HUES6 (cell line): ENCODE results near the gene FST.

Source experiments
- H3K27ac ChIP-seq: 2 replicates; pipeline ENCODE4 v1.7.0; 2013; ENCODE audit warnings: low read depth, mild to moderate bottlenecking, low read length, inconsistent platforms
- H3K27me3 ChIP-seq: 2 replicates; pipeline ENCODE4 v1.6.1; 2013; ENCODE audit warnings: low read length; ENCODE audit not compliant: control insufficient read depth, insufficient read depth
- H3K36me3 ChIP-seq: 2 replicates; pipeline ENCODE4 v1.6.1; 2013; ENCODE audit warnings: low read length; ENCODE audit not compliant: control insufficient read depth, insufficient read depth
- H3K4me1 ChIP-seq: 2 replicates; pipeline ENCODE4 v1.6.1; 2013; ENCODE audit warnings: low read length; ENCODE audit not compliant: control insufficient read depth, insufficient read depth
- H3K4me3 ChIP-seq: 2 replicates; pipeline ENCODE4 v1.5.1; 2013; ENCODE audit warnings: low read depth, low read length
- H3K9ac ChIP-seq: one replicate; pipeline ENCODE4 v1.6.1; 2013; ENCODE audit warnings: mild to moderate bottlenecking, low read length
- H3K9me3 ChIP-seq: 2 replicates; pipeline ENCODE4 v1.6.1; 2013; ENCODE audit warnings: low read depth, low read length; ENCODE audit not compliant: control insufficient read depth, insufficient read depth

Gene FST

DNA sequence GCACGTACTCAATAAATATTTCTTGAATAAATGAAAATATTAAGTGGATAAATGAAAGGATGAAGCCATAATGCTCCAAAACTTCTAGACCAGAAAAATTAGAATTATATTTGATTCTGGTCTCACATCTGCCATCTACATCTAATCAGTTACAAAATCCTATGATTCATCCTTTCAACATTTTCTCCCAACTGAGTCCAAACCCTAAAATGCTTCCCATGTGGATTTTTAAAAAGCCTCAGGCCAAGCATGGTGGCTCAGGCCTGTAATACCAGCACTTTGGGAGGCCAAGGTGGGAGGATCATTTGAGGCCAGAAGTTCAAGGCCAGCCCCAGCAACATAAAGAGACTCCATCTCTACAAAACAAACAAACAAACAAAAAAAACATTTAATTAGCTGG lies 31.6 kb upstream of the FST start:
- no peak overlapping the region for H3K9ac ChIP-seq
- H3K27me3 ChIP-seq = no peaks in the 10 kb centered on the region
- no peaks in the 10 kb centered on the region for H3K9me3 ChIP-seq
- H3K4me1 ChIP-seq = peaks cover 17% of the 10 kb centered on the region
- no peak overlapping the region for H3K4me3 ChIP-seq
- H3K36me3 ChIP-seq = no peaks in the 10 kb centered on the region
- H3K27ac ChIP-seq = no peak overlapping the region

DNA sequence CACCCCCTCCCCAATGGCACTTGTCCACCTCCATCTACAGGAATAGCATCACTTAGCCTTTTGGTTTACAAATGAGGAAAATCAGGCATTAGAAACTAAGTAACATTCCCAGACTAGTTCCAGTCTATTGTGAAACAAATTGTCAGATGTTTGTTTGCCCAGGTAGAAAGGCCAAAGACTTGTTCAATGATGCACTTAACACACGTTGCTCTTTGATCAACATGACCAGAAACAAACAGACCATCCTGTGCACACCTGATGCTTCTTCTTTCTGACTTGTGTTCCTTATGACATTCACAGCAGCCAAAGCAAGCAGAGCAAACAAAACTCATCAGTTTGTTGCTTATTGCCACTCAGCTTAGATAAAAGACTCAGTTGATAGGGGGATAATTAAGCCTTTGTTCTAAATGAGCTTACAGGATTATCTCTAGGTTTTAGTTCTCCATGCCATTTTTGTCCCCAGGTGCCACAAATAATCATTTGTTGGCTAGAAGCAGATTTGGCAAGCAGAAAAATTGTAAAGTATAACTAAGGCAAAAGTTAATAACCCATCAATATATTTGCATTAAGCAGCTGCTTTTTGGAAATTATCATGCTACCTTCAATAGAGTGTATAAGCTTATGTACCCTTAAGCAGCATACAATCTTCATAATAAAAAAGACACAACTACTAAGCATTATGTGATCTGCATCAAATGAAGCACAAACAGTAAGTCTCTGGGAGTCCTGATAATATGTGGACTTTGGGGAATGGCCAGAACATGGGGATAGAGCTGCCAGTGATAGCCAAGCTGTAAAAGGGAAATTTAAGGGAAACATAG lies 26.3 kb upstream of the FST start:
- Histone ChIP-seq H3K9me3 (0 out of 2 replicates have a peak, but pooled peaks cover 3% of the 10 kb centered on the region), H3K9ac (no peak overlapping the region), H3K27ac (no peak overlapping the region), H3K4me1 (peaks cover 18% of the 10 kb centered on the region), H3K4me3 (no peak overlapping the region), H3K27me3 (no peaks in the 10 kb centered on the region), H3K36me3 (no peaks in the 10 kb centered on the region)

DNA sequence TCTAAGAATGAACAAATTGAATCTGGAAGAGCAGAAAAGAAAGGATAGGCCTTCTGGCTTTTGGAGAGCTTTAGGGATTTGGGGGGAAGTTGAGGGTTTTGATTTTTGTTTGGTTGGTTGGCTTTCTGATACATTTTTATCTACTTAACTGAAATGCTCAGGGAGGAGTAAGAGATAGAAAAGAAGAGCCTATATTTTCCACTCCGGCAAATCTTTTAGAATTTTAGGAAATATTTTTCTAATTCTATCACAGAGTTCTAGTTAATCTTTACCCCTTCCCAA lies 25.8 kb upstream of the FST start:
- Histone ChIP-seq H3K4me3 (no peak overlapping the region), H3K36me3 (no peaks in the 10 kb centered on the region), H3K27me3 (no peaks in the 10 kb centered on the region), H3K27ac (no peak overlapping the region), H3K9ac (no peak overlapping the region), H3K9me3 (0 out of 2 replicates have a peak, but pooled peaks cover 3% of the 10 kb centered on the region), H3K4me1 (peaks cover 18% of the 10 kb centered on the region)

DNA sequence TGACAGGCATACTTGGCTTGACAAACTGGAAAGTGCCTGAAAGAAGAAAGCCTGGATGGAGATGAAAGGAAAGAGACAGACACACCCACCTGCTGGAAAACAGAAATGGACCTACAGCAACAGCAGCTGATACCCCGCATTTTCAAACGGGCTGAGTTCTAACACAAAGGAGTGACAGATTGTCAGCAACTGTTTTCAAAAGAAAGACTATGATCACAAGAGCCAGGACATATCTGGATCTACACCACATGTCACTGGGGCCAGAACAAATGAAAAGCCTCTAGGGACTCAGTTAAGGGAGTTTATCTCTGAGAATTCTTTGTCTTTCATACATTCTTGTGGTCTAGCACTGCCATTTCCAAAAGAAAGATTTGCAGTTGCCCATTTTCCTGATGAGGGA lies 24.1 kb upstream of the FST start:
- no peaks in the 10 kb centered on the region for H3K27me3 ChIP-seq
- no peaks in the 10 kb centered on the region for H3K36me3 ChIP-seq
- H3K4me3 ChIP-seq = no peak overlapping the region
- H3K9me3 ChIP-seq = 0 out of 2 replicates have a peak, but pooled peaks cover 3% of the 10 kb centered on the region
- H3K4me1 ChIP-seq = peaks cover 18% of the 10 kb centered on the region
- no peak overlapping the region for H3K27ac ChIP-seq
- no peak overlapping the region for H3K9ac ChIP-seq

DNA sequence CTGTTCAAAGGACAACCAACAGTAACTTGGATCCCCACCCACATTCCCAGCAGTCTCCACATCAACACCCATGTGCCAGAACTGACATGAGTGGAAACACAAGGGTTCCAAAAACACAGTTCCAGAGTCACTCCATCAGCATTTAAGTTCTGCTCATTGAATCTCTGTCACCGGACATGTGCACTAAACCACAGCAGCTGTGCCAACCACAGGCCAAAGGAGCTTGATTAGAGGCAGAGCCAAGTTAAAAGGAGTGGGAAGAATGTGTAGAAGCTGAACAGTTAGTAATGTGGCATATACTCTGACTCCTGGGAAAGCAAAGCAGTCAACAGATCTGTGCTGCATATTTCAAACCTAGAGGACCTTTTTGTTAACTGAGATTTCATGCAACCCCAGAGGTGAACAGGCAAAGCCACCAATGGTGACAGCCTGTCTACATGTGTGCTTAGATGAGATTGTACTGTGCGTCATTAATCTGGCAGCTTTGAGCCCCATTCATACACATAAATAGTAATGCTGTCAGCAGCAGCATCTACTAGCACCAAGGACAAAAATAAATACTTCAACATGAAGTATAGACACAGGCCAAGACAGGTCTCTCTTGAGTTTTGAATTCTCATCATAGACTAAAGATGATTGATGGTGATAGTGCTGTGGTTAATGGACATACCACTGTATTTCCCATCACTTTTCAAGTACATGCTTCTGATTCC lies 16.4 kb upstream of the FST start:
- no peak overlapping the region for H3K9ac ChIP-seq

DNA sequence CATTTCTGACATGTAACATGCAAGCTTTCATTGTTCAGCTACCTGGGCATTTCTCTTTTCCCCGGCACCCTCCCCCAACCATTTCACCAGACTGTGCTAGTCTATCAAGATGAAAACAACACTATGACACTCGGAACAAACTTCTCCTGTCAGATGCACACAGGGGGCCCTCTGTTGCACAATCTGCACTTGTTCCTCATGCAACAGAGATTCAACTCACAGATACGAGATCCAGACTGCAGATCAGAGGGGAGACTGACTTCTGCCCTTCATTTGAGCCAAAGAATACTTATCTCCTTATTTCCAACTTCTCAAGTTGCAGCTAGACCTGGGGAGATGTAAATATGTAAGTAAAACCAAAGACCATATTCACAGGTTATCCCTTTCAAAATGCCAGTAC lies 15.7 kb upstream of the FST start:
- Histone ChIP-seq H3K27ac (no peak overlapping the region), H3K4me1 (no peaks in the 10 kb centered on the region), H3K4me3 (no peak overlapping the region), H3K9ac (no peak overlapping the region), H3K9me3 (no peaks in the 10 kb centered on the region), H3K36me3 (no peaks in the 10 kb centered on the region), H3K27me3 (no peaks in the 10 kb centered on the region)

More for the DNA sequence above, 16.4 kb upstream of the FST start:
- Histone ChIP-seq H3K36me3 (no peaks in the 10 kb centered on the region), H3K4me3 (no peak overlapping the region), H3K27ac (no peak overlapping the region), H3K4me1 (no peaks in the 10 kb centered on the region), H3K9me3 (no peaks in the 10 kb centered on the region), H3K27me3 (no peaks in the 10 kb centered on the region)

DNA sequence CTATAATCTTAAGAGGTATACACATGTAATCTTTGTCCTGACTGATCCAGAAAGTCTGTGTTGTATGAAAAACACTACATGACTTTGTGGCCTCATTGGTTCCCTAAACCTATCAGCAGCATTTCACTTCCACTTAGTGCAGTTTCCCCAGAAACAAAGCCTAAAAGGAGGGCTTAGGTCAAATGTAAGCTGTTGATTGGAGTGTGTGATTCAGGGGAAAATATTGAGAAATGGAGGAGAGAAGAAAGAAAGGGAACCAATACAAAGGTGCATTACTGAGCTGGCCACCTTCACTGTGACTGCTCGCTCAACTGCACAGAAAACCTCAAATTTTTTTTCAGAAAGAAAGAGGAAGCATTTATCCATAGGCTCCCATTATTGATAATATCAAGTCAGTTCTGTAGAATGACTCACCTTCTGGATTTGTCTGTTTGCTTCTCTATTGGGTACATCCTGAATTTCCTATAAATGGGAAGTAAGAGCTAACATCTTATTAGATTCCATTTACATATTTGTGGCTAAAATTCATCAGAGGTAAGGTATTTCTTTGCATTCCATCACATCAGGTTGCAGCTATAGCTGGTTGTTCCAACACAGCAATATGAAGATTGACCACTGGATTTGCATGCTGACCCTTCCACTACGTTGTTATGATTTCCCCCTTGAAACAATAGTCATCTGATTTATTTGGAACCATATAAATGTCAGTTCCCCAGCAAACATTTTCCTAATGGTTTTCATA lies 10.3 kb upstream of the FST start:
- no peaks in the 10 kb centered on the region for H3K4me1 ChIP-seq
- H3K27me3 ChIP-seq = no peaks in the 10 kb centered on the region
- H3K9ac ChIP-seq = no peak overlapping the region
- no peak overlapping the region for H3K4me3 ChIP-seq
- H3K9me3 ChIP-seq = no peaks in the 10 kb centered on the region
- no peak overlapping the region for H3K27ac ChIP-seq
- H3K36me3 ChIP-seq = no peaks in the 10 kb centered on the region

DNA sequence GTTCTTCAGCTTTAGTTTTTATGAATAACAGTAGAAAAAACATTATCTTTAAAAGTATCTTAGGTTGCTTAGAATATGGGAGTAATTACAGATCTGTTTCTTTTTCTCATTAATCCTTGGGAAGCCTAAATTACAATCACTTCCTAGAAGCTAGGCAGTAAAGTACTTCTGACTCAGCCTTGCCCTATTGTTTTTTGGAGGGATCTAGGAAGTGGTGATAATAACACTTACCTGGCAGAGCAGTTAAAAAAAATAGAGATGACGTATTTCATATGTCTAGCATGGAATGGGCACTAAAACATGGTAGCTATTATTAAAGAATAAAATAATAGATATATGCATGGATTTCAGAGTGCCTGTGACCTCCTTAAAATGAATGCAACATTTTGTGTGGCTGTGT lies 8.2 kb upstream of the FST start:
- Histone ChIP-seq H3K9me3 (no peaks in the 10 kb centered on the region), H3K36me3 (no peaks in the 10 kb centered on the region), H3K4me1 (peaks cover 5% of the 10 kb centered on the region; the same call in 1 of the 2 replicates), H3K4me3 (no peak overlapping the region), H3K27ac (no peak overlapping the region), H3K9ac (no peak overlapping the region), H3K27me3 (no peaks in the 10 kb centered on the region)

DNA sequence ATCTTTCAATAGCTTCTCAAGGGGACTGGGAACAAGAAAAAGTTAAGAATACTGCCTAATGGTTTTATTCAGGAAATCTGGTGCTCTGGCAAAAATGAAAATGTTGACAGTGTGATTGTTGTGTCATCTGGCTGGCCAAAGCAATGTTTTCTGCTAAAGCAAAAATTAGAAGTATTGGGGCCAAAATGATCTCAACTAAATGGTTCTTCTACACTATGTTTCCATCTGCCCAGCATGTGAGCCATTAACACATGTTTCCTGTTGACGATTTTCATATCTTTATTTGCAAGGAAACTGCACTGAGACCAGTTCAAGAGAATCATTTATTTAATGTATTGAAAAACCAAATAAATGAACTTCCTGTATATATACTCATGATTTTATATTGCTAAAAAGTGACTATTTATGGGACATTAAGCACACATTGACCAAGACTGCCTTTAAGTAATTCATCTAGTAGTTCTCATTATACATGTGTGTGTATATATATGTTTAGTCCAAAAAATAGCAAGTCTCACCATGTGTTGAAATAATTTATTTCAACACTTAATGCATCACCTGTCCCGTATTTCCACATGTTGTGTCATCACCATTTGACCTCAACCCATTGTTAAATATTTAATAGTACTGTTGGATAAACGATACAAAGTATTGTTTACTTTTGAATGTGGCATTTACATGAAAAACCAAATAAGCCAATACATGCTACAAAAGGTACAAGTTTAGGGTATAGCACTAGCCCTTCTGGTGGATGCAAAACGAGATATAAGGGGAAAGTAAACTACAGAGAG lies 7.5 kb upstream of the FST start:
- Histone ChIP-seq H3K9ac (no peak overlapping the region), H3K9me3 (no peaks in the 10 kb centered on the region), H3K27me3 (no peaks in the 10 kb centered on the region), H3K27ac (no peak overlapping the region), H3K36me3 (no peaks in the 10 kb centered on the region), H3K4me1 (peaks cover 6% of the 10 kb centered on the region; the same call in 1 of the 2 replicates), H3K4me3 (no peak overlapping the region)

DNA sequence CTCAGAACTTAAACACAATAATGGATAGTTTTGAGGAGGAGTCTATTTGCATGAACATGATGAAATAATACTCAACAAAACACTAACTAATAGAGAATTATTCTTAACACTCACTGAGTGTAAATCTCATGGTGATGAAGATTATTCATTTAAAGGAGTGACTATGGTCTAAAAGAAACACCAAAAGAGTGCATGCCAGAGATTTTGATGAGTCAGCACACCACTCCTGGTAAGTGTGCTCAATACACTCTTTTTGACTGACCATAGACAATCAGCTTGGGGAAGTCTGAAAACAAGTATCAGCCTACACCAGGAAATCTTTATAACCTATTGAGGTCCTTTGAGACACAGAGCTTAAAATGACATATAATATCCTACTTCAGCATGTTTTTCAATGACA lies 6.8 kb upstream of the FST start:
- Histone ChIP-seq H3K36me3 (no peaks in the 10 kb centered on the region), H3K4me1 (peaks cover 10% of the 10 kb centered on the region; the same call in 1 of the 2 replicates), H3K4me3 (no peak overlapping the region), H3K9me3 (no peaks in the 10 kb centered on the region), H3K27ac (no peak overlapping the region), H3K9ac (no peak overlapping the region), H3K27me3 (no peaks in the 10 kb centered on the region)
